Ovary (tissue), 3 donors: ENCODE measurements around the gene SYNPO.

Experiments
- CTCF ChIP-seq, 3 donors: fragments of 450-650 bp in 2 of 3; fragments of 200-600 bp in 1 of 3; IDR thresholded peaks; one replicate each; pipeline versions ENCODE4 v1.5.1 to v1.8.0; 2016 to 2022; ENCODE audit warnings: antibody characterized with exemption in 3 of 3, mild to moderate bottlenecking in 1 of 3
- EP300 ChIP-seq: sonication (generic); formaldehyde crosslinking; IDR thresholded peaks from one replicate; pipeline ENCODE4 v1.6.1; 2017; ENCODE audit warnings: antibody characterized with exemption
- donor health status: DM: no; HTN: no; CAD: no.

- TF ChIP-seq CTCF (IDR thresholded peaks at IDR 0.05), result no peak
- TF ChIP-seq EP300, result no peak
Observed at GRCh38 chr5:150665044-150665443, 24.6 kb downstream of the SYNPO start.
